Measurements from ENCODE around the gene SYNJ2. TPM values are rescaled to one million over a fixed set of nuclear protein-coding genes. Genes with fewer than 3 reads are reported as not detected.

SYNJ2 gene, protein sequence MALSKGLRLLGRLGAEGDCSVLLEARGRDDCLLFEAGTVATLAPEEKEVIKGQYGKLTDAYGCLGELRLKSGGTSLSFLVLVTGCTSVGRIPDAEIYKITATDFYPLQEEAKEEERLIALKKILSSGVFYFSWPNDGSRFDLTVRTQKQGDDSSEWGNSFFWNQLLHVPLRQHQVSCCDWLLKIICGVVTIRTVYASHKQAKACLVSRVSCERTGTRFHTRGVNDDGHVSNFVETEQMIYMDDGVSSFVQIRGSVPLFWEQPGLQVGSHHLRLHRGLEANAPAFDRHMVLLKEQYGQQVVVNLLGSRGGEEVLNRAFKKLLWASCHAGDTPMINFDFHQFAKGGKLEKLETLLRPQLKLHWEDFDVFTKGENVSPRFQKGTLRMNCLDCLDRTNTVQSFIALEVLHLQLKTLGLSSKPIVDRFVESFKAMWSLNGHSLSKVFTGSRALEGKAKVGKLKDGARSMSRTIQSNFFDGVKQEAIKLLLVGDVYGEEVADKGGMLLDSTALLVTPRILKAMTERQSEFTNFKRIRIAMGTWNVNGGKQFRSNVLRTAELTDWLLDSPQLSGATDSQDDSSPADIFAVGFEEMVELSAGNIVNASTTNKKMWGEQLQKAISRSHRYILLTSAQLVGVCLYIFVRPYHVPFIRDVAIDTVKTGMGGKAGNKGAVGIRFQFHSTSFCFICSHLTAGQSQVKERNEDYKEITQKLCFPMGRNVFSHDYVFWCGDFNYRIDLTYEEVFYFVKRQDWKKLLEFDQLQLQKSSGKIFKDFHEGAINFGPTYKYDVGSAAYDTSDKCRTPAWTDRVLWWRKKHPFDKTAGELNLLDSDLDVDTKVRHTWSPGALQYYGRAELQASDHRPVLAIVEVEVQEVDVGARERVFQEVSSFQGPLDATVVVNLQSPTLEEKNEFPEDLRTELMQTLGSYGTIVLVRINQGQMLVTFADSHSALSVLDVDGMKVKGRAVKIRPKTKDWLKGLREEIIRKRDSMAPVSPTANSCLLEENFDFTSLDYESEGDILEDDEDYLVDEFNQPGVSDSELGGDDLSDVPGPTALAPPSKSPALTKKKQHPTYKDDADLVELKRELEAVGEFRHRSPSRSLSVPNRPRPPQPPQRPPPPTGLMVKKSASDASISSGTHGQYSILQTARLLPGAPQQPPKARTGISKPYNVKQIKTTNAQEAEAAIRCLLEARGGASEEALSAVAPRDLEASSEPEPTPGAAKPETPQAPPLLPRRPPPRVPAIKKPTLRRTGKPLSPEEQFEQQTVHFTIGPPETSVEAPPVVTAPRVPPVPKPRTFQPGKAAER (N-terminal part only)
- total RNA-seq, result 5.4 and 9.9 TPM in 2 replicates

DNA sequence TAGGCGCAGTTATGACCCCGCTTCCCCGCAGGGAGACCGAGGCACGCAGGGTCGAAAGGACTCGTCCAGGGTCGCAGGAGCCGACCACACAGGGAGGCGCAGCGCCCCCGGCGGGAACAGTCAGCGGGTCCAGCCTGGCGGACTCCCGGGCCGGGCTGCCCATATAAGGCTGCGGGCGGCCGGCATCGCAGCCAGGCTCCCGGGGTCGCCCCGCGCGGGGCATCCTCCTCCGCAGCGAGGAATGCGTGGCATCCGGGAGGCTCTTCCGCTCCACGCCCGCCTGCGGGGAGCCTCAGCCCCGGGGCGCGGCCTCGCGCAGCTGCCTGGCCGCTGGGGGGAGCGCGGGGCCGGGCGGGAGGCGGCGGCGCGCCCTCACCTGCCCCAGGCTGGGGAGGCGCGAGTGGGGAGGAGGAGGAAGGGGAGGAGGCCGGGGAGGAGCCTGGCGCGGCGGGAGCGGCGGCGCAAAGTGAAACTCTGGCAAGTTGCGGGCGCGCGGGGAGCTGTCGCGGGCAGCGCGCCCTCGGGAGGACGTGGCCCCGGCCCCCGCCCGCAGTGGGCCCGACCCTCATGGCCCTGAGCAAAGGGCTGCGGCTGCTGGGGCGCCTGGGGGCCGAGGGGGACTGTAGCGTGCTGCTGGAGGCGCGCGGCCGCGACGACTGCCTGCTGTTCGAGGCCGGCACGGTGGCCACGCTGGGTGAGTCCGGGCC, at the start of gene SYNJ2:
TSS of gene SYNJ2 (plus strand) at position 469 of the 707 bp plus-strand sequence. CDS start at position 568, 99 bp downstream.

Other genes starting within 250 kb of the SYNJ2 start
- 32.1 and 39.5 TPM in 2 replicates for gene SNX9, start 158.6 kb upstream of the SYNJ2 start, total RNA-seq
- 3.6 and 6.2 TPM in 2 replicates for gene SERAC1, start 186.4 kb downstream of the SYNJ2 start, total RNA-seq
- 4.1 and 8.1 TPM in 2 replicates for gene GTF2H5, start 186.5 kb downstream of the SYNJ2 start, total RNA-seq

Measured in cardiac atrium fibroblast (primary cell).